H1 (cell line): Measurements from ENCODE around the gene DPP4. TPM values are rescaled to one million over a fixed set of nuclear protein-coding genes. Genes with fewer than 3 reads are reported as not detected.

Experiments used
- CTCF ChIA-PET: fragments of 300-600 bp; sonication (Branson Sonifier 250); formaldehyde crosslinking; loops from one replicate; lab custom pipeline; 2021; ENCODE audit not compliant: partially characterized antibody; lab: Charles Lee
- POLR2A ChIA-PET: fragments of 300-600 bp; sonication (Branson Sonifier 250); formaldehyde crosslinking; loops from one replicate; lab custom pipeline; 2021; ENCODE audit warnings: inconsistent platforms; ENCODE audit not compliant: partially characterized antibody; lab: Charles Lee
- DNase-seq, 2 experiments: peaks; one replicate each; pipeline versions ENCODE4 v3.0.0 to v3.0.0-alpha.2; 2010 to 2022; ENCODE audit warnings: low spot score in 2 of 2, low read depth in 1 of 2, mixed read lengths in 1 of 2
- FAIRE-seq: peaks from 2 replicates; lab custom pipeline; 2011; peaks lifted over from hg19 to GRCh38; lab: Jason Lieb, UNC
- H2AFZ ChIP-seq: 2 replicates; pipeline ENCODE4 v1.8.1; 2012; ENCODE audit warnings: low read length, inconsistent platforms
- H2AK5ac ChIP-seq: 2 replicates; pipeline ENCODE4 v1.6.1; 2013; ENCODE audit warnings: low read depth, low read length
- H2BK120ac ChIP-seq: replicated peaks from 2 replicates; pipeline ENCODE3; 2013; ENCODE audit warnings: low read depth, low read length, inconsistent platforms
- H2BK12ac ChIP-seq: 2 replicates; pipeline ENCODE4 v1.6.1; 2013; ENCODE audit warnings: low read depth, low read length
- H2BK15ac ChIP-seq: 2 replicates; pipeline ENCODE4 v1.6.1; 2013; ENCODE audit warnings: low read length
- H2BK20ac ChIP-seq: 2 replicates; pipeline ENCODE4 v1.6.1; 2013; ENCODE audit warnings: low read length
- H2BK5ac ChIP-seq: 2 replicates; pipeline ENCODE4 v1.6.1; 2013; ENCODE audit warnings: low read depth, low read length
- H3K14ac ChIP-seq: 2 replicates; pipeline ENCODE4 v1.6.1; 2013; ENCODE audit warnings: inconsistent platforms; ENCODE audit not compliant: insufficient read length
- H3K18ac ChIP-seq: 2 replicates; pipeline ENCODE4 v1.6.1; 2013; ENCODE audit warnings: low read length; ENCODE audit errors: extremely low read depth
- H3K23ac ChIP-seq: 2 replicates; pipeline ENCODE4 v1.6.1; 2013; ENCODE audit warnings: inconsistent platforms; ENCODE audit not compliant: insufficient read length
- H3K23me2 ChIP-seq: 2 replicates; pipeline ENCODE4 v1.6.1; 2013; ENCODE audit warnings: low read depth, low read length
- H3K27ac ChIP-seq: 2 replicates; pipeline ENCODE4 v1.6.1; 2011; ENCODE audit warnings: low read depth, low read length, inconsistent platforms
- H3K27me3 ChIP-seq, 4 experiments: replicated peaks in 1 of 4; 1 replicate in 1 of 4; 2 replicates in 3 of 4; pipeline versions ENCODE4 v1.6.1 to v1.8.1; 2011 to 2013; ENCODE audit warnings: low read length in 3 of 4, mild to moderate bottlenecking in 3 of 4, inconsistent platforms in 2 of 4, mixed read lengths in 2 of 4, moderate library complexity in 1 of 4; ENCODE audit not compliant: control insufficient read depth in 3 of 4, insufficient read depth in 3 of 4; ENCODE audit errors: extremely low read depth in 1 of 4
- H3K36me3 ChIP-seq, 4 experiments: 2 replicates each; pipeline versions ENCODE4 v1.6.1 to v1.8.1; 2011 to 2013; ENCODE audit warnings: mild to moderate bottlenecking in 4 of 4, low read length in 3 of 4, moderate library complexity in 2 of 4, control low read depth in 1 of 4, inconsistent platforms in 1 of 4; ENCODE audit not compliant: insufficient read depth in 4 of 4, control insufficient read depth in 2 of 4
- H3K4ac ChIP-seq: replicated peaks from 2 replicates; pipeline ENCODE3; 2013; ENCODE audit warnings: low read length, low read depth, mixed read lengths, inconsistent platforms; ENCODE audit not compliant: insufficient read length
- H3K4me1 ChIP-seq, 4 experiments: replicated peaks in 1 of 4; 1 replicate in 1 of 4; 2 replicates in 3 of 4; pipeline versions ENCODE4 v1.6.1 to v1.8.1; 2011 to 2013; ENCODE audit warnings: low read length in 3 of 4, inconsistent platforms in 2 of 4, mixed read lengths in 1 of 4; ENCODE audit not compliant: insufficient read depth in 4 of 4, control insufficient read depth in 3 of 4
- H3K4me2 ChIP-seq, 2 experiments: 2 replicates each; pipeline versions ENCODE4 v1.6.1 to v1.8.1; 2011 to 2013; ENCODE audit warnings: low read depth in 2 of 2, low read length in 2 of 2, control low read depth in 1 of 2, inconsistent platforms in 1 of 2, mild to moderate bottlenecking in 1 of 2; ENCODE audit not compliant: insufficient read depth in 1 of 2
- H3K4me3 ChIP-seq, 4 experiments: fragments of 200-600, 300-600 bp in 1 of 4; sonication (generic), shearing (Covaris generic), sonication (Bioruptor Twin) in 1 of 4; 2 replicates each; pipeline versions ENCODE4 v1.5.1 to v1.8.1; 2011 to 2016; ENCODE audit warnings: low read length in 4 of 4, low read depth in 3 of 4, control low read depth in 2 of 4, inconsistent platforms in 2 of 4, mild to moderate bottlenecking in 2 of 4, mixed read lengths in 1 of 4, moderate library complexity in 1 of 4; ENCODE audit not compliant: insufficient read depth in 2 of 4; ENCODE audit errors: extremely low read depth in 1 of 4
- H3K56ac ChIP-seq: replicated peaks from 2 replicates; pipeline ENCODE3; 2013; ENCODE audit warnings: low read depth, mild to moderate bottlenecking, mixed read lengths, low read length, inconsistent platforms; ENCODE audit not compliant: insufficient read length
- H3K79me1 ChIP-seq: 2 replicates; pipeline ENCODE4 v1.6.1; 2013; ENCODE audit warnings: low read depth, low read length, control low read depth
- H3K79me2 ChIP-seq, 2 experiments: 2 replicates each; pipeline versions ENCODE4 v1.6.1 to v1.8.1; 2012 to 2013; ENCODE audit warnings: low read length in 2 of 2, mild to moderate bottlenecking in 2 of 2, inconsistent platforms in 1 of 2; ENCODE audit not compliant: insufficient read depth in 2 of 2, control insufficient read depth in 1 of 2
- H3K9ac ChIP-seq, 4 experiments: replicated peaks in 1 of 4; 1 replicate in 1 of 4; 2 replicates in 3 of 4; pipeline versions ENCODE4 v1.6.1 to v1.8.1; 2011 to 2013; ENCODE audit warnings: low read depth in 3 of 4, low read length in 3 of 4, control low read depth in 2 of 4, mild to moderate bottlenecking in 2 of 4, moderate library complexity in 2 of 4, inconsistent platforms in 1 of 4; ENCODE audit errors: extremely low read depth in 1 of 4
- H3K9me3 ChIP-seq, 2 experiments: 2 replicates each; pipeline versions ENCODE4 v1.6.1 to v1.8.1; 2012 to 2013; ENCODE audit warnings: mild to moderate bottlenecking in 2 of 2, moderate library complexity in 2 of 2, control low read depth in 1 of 2, inconsistent platforms in 1 of 2, low read depth in 1 of 2, low read length in 1 of 2, mixed read lengths in 1 of 2; ENCODE audit not compliant: insufficient read depth in 2 of 2
- H4K20me1 ChIP-seq, 2 experiments: replicated peaks in 1 of 2; 2 replicates each; pipeline versions ENCODE3 to v1.8.1; 2011 to 2013; ENCODE audit warnings: inconsistent platforms in 2 of 2, low read length in 2 of 2, mild to moderate bottlenecking in 1 of 2; ENCODE audit not compliant: insufficient read depth in 2 of 2, control insufficient read depth in 1 of 2
- H4K5ac ChIP-seq: 2 replicates; pipeline ENCODE4 v1.6.1; 2013; ENCODE audit warnings: low read length, low read depth, mixed read lengths, inconsistent platforms; ENCODE audit not compliant: insufficient read length
- H4K8ac ChIP-seq: 2 replicates; pipeline ENCODE4 v1.8.0; 2013; ENCODE audit warnings: mild to moderate bottlenecking, moderate library complexity, low read length, inconsistent platforms; ENCODE audit not compliant: insufficient read depth; ENCODE audit errors: extremely low read depth
- H4K91ac ChIP-seq: replicated peaks from 2 replicates; pipeline ENCODE3; 2013; ENCODE audit warnings: low read length, mixed read lengths, inconsistent platforms; ENCODE audit not compliant: insufficient read length
- ASH2L ChIP-seq: fragments of 200-600, 300-600 bp; sonication (generic); IDR thresholded peaks from one replicate; pipeline ENCODE4 v1.7.1; 2017; ENCODE audit warnings: low read length
- EP300 ChIP-seq, 2 experiments: IDR thresholded peaks; 1 replicate in 1 of 2; 2 replicates in 1 of 2; pipeline ENCODE4 v1.6.1; 2011 to 2012; ENCODE audit warnings: low read depth in 2 of 2, low read length in 2 of 2, mild to moderate bottlenecking in 2 of 2, borderline replicate concordance in 1 of 2, inconsistent platforms in 1 of 2, moderate library complexity in 1 of 2
- EZH2 ChIP-seq: fragments of 200-600 bp; sonication (generic); IDR thresholded peaks from 2 replicates; pipeline ENCODE4 v1.7.1; 2012; ENCODE audit warnings: low read depth, mild to moderate bottlenecking, moderate library complexity, low read length, inconsistent platforms; ENCODE audit not compliant: severe bottlenecking
- FOSL1 ChIP-seq: IDR thresholded peaks from 2 replicates; pipeline ENCODE4 v1.6.1; 2011; ENCODE audit warnings: mild to moderate bottlenecking, low read depth, low read length, moderate library complexity; ENCODE audit not compliant: insufficient read depth
- JUND ChIP-seq: IDR thresholded peaks from 2 replicates; pipeline ENCODE4 v1.6.1; 2011; ENCODE audit warnings: mild to moderate bottlenecking, improper control_type of control experiment, low read length
- KDM1A ChIP-seq: fragments of 200-600, 300-600 bp; sonication (generic); IDR thresholded peaks from 2 replicates; pipeline ENCODE4 v1.7.1; 2016; ENCODE audit warnings: mild to moderate bottlenecking, low read length, borderline replicate concordance
- SP4 ChIP-seq: IDR thresholded peaks from 2 replicates; pipeline ENCODE4 v1.6.1; 2012; ENCODE audit warnings: low read length, inconsistent platforms
- WGBS, 2 experiments: shearing (Covaris generic) in 1 of 2; methylation state at CpG; one replicate each; pipeline versions ENCODE4 v1.1.6 to v1.1.7; 2013 to 2015; ENCODE audit warnings: low lambda C conversion rate in 2 of 2, mixed read lengths in 2 of 2, inconsistent platforms in 1 of 2, low coverage in 1 of 2, missing lambda C conversion rate in 1 of 2; ENCODE audit not compliant: insufficient replicate concordance in 2 of 2, insufficient coverage in 1 of 2, insufficient read length in 1 of 2; ENCODE audit errors: extremely low coverage in 1 of 2, missing lambda C conversion rate in 1 of 2; 5-methylcytosine and 5-hydroxymethylcytosine counted together
- polyA plus RNA-seq, 7 experiments: library from polyadenylated mRNA; depleted of rRNA in 3 of 7; stranded (reverse) in 5 of 7; unstranded in 2 of 7; fragments of >200 nt in 5 of 7; fragments of 200-250 nt in 2 of 7; gene quantifications; 1 replicate in 5 of 7; 2 replicates in 1 of 7; 4 replicates in 1 of 7; pipeline versions ENCODE4 v1.2.1 to v1.2.3, GENCODE V29; 2011 to 2013; ENCODE audit warnings: missing spikeins in 2 of 7, mixed read lengths in 2 of 7
- total RNA-seq: library from RNA; stranded (reverse); fragmentation: NEBNext Ultra II Directional; extraction: Animal tissue kit (Norgen Biotek cat#: 25700); gene quantifications from 2 replicates; pipeline ENCODE4 v1.2.1, GENCODE V29; 2021
- TF ChIP-seq, protein P1 (sequence below): IDR thresholded peaks from 2 replicates; pipeline ENCODE4 v1.6.1; 2012; ENCODE audit warnings: low read length, inconsistent platforms

DPP4 gene
- total and polyA plus RNA-seq, 2 of the 8 experiments (the other 6 are each of a cell fraction or from before 2014, with no cell fraction given), result 1.3 to 3.1 TPM

DNA sequence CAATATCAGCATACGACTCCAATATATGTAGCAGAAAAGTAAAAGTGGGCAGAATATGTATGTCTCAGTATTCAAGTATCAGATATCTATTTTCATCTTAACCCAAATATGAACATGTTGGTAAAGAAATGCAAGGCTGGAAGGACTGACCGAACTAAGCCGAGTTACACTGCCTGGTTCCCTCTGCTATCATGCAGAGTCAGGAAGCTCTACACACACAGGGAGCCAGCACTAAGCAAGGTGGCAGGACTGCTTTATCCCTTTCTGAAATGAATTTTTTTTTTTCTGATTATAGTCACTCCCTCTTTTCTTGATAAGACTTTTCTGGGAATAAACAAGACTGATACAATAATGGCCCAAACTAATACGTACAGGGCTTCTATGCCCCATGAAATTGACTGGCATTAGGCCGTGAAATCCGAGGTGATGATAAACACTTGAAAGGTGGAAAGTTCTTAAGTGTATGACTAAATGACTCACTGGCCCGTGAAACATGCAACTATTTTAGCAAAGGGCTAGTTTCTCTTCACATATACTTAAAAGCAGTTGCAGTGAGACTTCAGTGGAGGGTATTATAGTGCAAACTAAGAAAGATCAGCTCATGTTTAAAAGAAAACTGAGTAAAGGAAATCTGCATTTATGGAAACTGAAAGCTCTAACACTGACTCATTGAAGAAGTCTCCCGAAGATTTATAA lies 14.9 kb downstream of the DPP4 start:
- H3K36me3 ChIP-seq, result no peaks in the 10 kb centered on the region
- no peak overlapping the region for H3K56ac ChIP-seq
- 92% methylated on average over 8 of the region's 8 CpGs; no CpG with 5 or more reads in 1 of the 2 experiments for WGBS, 2 experiments
- DNase-seq, result no peak
- peaks cover 0 to 6% (median under 1%) of the 10 kb centered on the region in 4 experiments; a peak in 3 of 7 replicates for H3K4me1 ChIP-seq
- H3K79me2 ChIP-seq, result no peaks in the 10 kb centered on the region
- no peak overlapping the region for H3K27ac ChIP-seq
- no peaks in the 10 kb centered on the region for H3K23me2 ChIP-seq
- no peaks in the 10 kb centered on the region for H3K79me1 ChIP-seq
- H2AFZ ChIP-seq, result no peak overlapping the region
- no peak overlapping the region for H3K18ac ChIP-seq
- no peak overlapping the region for H4K5ac ChIP-seq
- no peak overlapping the region for H3K14ac ChIP-seq
- H2BK120ac ChIP-seq, result no peak overlapping the region
- H3K4me2 ChIP-seq, result no peak overlapping the region
- no peak overlapping the region for H2BK20ac ChIP-seq
- no peak overlapping the region for H3K4me3 ChIP-seq
- no peak overlapping the region for H2BK15ac ChIP-seq
- no peak overlapping the region for H3K4ac ChIP-seq
- no peak for TF ChIP-seq EP300 (IDR thresholded peaks at IDR 0.05; ENCODE audit: borderline replicate concordance in 1 of 2, low read depth in 2 of 2, low read length in 2 of 2)
- TF ChIP-seq FOSL1, result no peak
- TF ChIP-seq SP4, result no peak
- TF ChIP-seq JUND, result no peak
- TF ChIP-seq KDM1A, result no peak
- TF ChIP-seq, protein P1, sequence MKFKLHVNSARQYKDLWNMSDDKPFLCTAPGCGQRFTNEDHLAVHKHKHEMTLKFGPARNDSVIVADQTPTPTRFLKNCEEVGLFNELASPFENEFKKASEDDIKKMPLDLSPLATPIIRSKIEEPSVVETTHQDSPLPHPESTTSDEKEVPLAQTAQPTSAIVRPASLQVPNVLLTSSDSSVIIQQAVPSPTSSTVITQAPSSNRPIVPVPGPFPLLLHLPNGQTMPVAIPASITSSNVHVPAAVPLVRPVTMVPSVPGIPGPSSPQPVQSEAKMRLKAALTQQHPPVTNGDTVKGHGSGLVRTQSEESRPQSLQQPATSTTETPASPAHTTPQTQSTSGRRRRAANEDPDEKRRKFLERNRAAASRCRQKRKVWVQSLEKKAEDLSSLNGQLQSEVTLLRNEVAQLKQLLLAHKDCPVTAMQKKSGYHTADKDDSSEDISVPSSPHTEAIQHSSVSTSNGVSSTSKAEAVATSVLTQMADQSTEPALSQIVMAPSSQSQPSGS, result no peak
- TF ChIP-seq EZH2, result no peak
- TF ChIP-seq ASH2L, result no peak
- H4K20me1 ChIP-seq, result no peaks in the 10 kb centered on the region
- ChIA-PET POLR2A (no interaction called here), CTCF (interaction anchor here (1.2 to 1.6 kb wide), 3 partner anchors 13 to 25 kb away, joined by 3 read pairs; no protein-coding TSS in a partner anchor)
- no peak overlapping the region for H2BK12ac ChIP-seq
- H4K91ac ChIP-seq, result no peak overlapping the region
- H3K27me3 ChIP-seq, result no peaks in the 10 kb centered on the region
- no peak overlapping the region for H2AK5ac ChIP-seq
- FAIRE-seq, result no peak
- H4K8ac ChIP-seq, result no peak overlapping the region
- no peak overlapping the region for H3K9ac ChIP-seq
- H3K23ac ChIP-seq, result no peak overlapping the region
- H3K9me3 ChIP-seq, result peaks cover 4 to 8% of the 10 kb centered on the region in 2 experiments; a peak in 2 of 4 replicates
- H2BK5ac ChIP-seq, result no peak overlapping the region
